ENCODE results near the gene OVOL2. TPM values are rescaled to one million over a fixed set of nuclear protein-coding genes. Genes with fewer than 3 reads are reported as not detected.

The OVOL2 gene
- total RNA-seq, 2 experiments from 2014 or later: not detected

- Mint-ChIP-seq H3K4me3 (no peak overlapping the region), H3K36me3 (no peaks in the 10 kb centered on the region), H3K27me3 (no peaks in the 10 kb centered on the region), H3K9me3 (no peaks in the 10 kb centered on the region), H3K27ac (no peak overlapping the region), H3K4me1 (ENCODE audit: low read depth) (no peaks in the 10 kb centered on the region)
- ChIA-PET POLR2A (no interaction called here), CTCF (no interaction called here)
- intact Hi-C loops (cut with micrococcal nuclease): no loop called here
- no peak for DNase-seq
These were observed 50.0 kb downstream of the OVOL2 start for GRCh38 chr20:18007534-18008292.

DNA sequence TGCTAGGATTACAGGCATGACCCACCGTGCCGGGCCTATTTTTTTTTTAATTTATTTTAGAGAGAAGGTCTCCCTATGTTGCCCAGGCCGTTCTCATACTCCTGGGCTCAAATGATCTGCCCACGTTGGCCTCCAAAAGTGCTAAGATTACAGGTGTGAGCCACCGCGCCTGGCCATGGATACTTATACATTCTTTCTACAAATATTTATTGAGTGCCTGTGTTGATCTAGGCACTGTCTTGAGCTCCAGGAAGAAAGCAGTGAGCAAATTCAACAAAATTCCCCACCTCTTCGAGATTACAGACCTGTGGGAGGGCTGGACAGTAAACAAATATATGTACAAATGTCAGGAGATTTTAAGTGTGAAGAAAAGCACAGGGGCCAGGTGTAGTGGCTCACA lies 51.0 kb downstream of the OVOL2 start:
- Mint-ChIP-seq H3K9me3 (no peaks in the 10 kb centered on the region), H3K27me3 (no peaks in the 10 kb centered on the region), H3K27ac (no peak overlapping the region), H3K36me3 (no peaks in the 10 kb centered on the region), H3K4me3 (no peak overlapping the region), H3K4me1 (ENCODE audit: low read depth) (no peaks in the 10 kb centered on the region)
- intact Hi-C loops (cut with micrococcal nuclease): no loop called here
- ChIA-PET CTCF (no interaction called here), POLR2A (no interaction called here)
- DNase-seq: no peak

- Mint-ChIP-seq H3K27ac (no peak overlapping the region), H3K4me1 (ENCODE audit: low read depth) (no peaks in the 10 kb centered on the region), H3K36me3 (no peaks in the 10 kb centered on the region), H3K27me3 (no peaks in the 10 kb centered on the region), H3K9me3 (no peaks in the 10 kb centered on the region), H3K4me3 (no peak overlapping the region)
- intact Hi-C loops (cut with micrococcal nuclease): no loop called here
- POLR2A ChIA-PET: no interaction called here
- no peak for DNase-seq
- CTCF ChIA-PET: no interaction called here
These were observed 51.7 kb downstream of the OVOL2 start for GRCh38 chr20:18005990-18006364.

GRCh38 chr20:18005170-18005989 lies 52.3 kb downstream of the OVOL2 start:
- CTCF ChIA-PET: no interaction called here
- Mint-ChIP-seq H3K9me3 (no peaks in the 10 kb centered on the region), H3K27ac (no peak overlapping the region), H3K4me1 (ENCODE audit: low read depth) (no peaks in the 10 kb centered on the region), H3K36me3 (no peaks in the 10 kb centered on the region), H3K4me3 (no peak overlapping the region), H3K27me3 (no peaks in the 10 kb centered on the region)
- POLR2A ChIA-PET: no interaction called here
- DNase-seq: no peak
- intact Hi-C loops (cut with micrococcal nuclease): no loop called here

GRCh38 chr20:18004384-18005031 lies 53.2 kb downstream of the OVOL2 start:
- CTCF ChIA-PET: no interaction called here
- Mint-ChIP-seq H3K9me3 (no peaks in the 10 kb centered on the region), H3K27me3 (no peaks in the 10 kb centered on the region), H3K27ac (no peak overlapping the region), H3K36me3 (no peaks in the 10 kb centered on the region), H3K4me1 (ENCODE audit: low read depth) (no peaks in the 10 kb centered on the region), H3K4me3 (no peak overlapping the region)
- no peak for DNase-seq
- intact Hi-C loops (cut with micrococcal nuclease): no loop called here
- POLR2A ChIA-PET: no interaction called here

- ChIA-PET CTCF (no interaction called here), POLR2A (no interaction called here)
- Mint-ChIP-seq H3K9me3 (no peaks in the 10 kb centered on the region), H3K4me1 (ENCODE audit: low read depth) (no peaks in the 10 kb centered on the region), H3K4me3 (no peak overlapping the region), H3K27ac (no peak overlapping the region), H3K36me3 (no peaks in the 10 kb centered on the region), H3K27me3 (no peaks in the 10 kb centered on the region)
- no peak for DNase-seq
- intact Hi-C loops (cut with micrococcal nuclease): no loop called here
These were observed 53.8 kb downstream of the OVOL2 start for GRCh38 chr20:18003897-18004296.

- Mint-ChIP-seq H3K4me1 (ENCODE audit: low read depth) (peaks cover 1% of the 10 kb centered on the region), H3K27ac (no peak overlapping the region), H3K9me3 (no peaks in the 10 kb centered on the region), H3K27me3 (peaks cover 3% of the 10 kb centered on the region), H3K36me3 (no peaks in the 10 kb centered on the region), H3K4me3 (no peak overlapping the region)
- POLR2A ChIA-PET: interaction anchor here (0.7 kb wide), 1 partner anchor 102 kb away, joined by 3 read pairs; no protein-coding TSS in a partner anchor
- CTCF ChIA-PET: no interaction called here
- DNase-seq: no peak
- intact Hi-C loops (cut with micrococcal nuclease): no loop called here
These were observed 56.4 kb downstream of the OVOL2 start for GRCh38 chr20:18001131-18001921.

DNA sequence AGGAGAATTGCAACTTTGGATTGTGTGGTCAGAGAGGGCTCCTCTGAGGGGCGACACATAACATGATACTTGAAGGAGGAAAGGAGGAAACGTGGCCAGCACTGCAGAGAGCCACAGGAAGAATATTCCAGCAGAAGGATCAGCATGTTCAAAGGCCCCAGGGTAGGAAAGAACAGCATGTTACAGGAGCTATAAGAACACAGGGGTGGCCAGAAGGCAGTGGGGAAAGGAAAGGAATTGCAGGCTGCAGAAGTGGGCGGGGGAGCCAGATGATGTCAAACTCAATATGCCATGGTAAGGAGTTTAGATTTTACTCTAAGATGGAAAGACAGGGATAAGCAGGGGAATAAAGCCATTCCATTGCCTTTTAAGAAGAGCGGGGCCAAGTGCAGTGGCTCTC lies 58.1 kb downstream of the OVOL2 start:
- CTCF ChIA-PET: interaction anchor here (1.5 to 2.0 kb wide), 2 partner anchors 41 to 317 kb away, joined by 4 to 8 read pairs; partner anchors contain the start of gene RRBP1
- H3K27ac Mint-ChIP-seq: no peak overlapping the region
- POLR2A ChIA-PET: no interaction called here

GRCh38 chr20:17998446-17998845 lies 59.3 kb downstream of the OVOL2 start:
- DNase-seq: no peak
- Mint-ChIP-seq H3K4me3 (no peak overlapping the region), H3K9me3 (no peaks in the 10 kb centered on the region), H3K27ac (no peak overlapping the region), H3K4me1 (ENCODE audit: low read depth) (peaks cover 11% of the 10 kb centered on the region), H3K27me3 (peaks cover 3% of the 10 kb centered on the region), H3K36me3 (no peaks in the 10 kb centered on the region)
- intact Hi-C loops (cut with micrococcal nuclease): no loop called here
- ChIA-PET CTCF (interaction anchor here (2.0 kb wide), 1 partner anchor 316 kb away, joined by 8 read pairs; the partner anchor contains the start of gene RRBP1), POLR2A (no interaction called here)

More for the DNA sequence above, 58.1 kb downstream of the OVOL2 start:
- Mint-ChIP-seq H3K4me3 (no peak overlapping the region), H3K9me3 (no peaks in the 10 kb centered on the region), H3K4me1 (ENCODE audit: low read depth) (peaks cover 8% of the 10 kb centered on the region), H3K36me3 (no peaks in the 10 kb centered on the region), H3K27me3 (peaks cover 3% of the 10 kb centered on the region)
- intact Hi-C loops (cut with micrococcal nuclease): no loop called here
- no peak for DNase-seq

- Mint-ChIP-seq H3K4me1 (ENCODE audit: low read depth) (peaks cover 28% of the 10 kb centered on the region), H3K36me3 (no peaks in the 10 kb centered on the region), H3K27ac (no peak overlapping the region), H3K9me3 (no peaks in the 10 kb centered on the region), H3K27me3 (peaks cover 3% of the 10 kb centered on the region), H3K4me3 (no peak overlapping the region)
- POLR2A ChIA-PET: interaction anchor here (1.0 kb wide), 1 partner anchor 314 kb away, joined by 4 read pairs; the partner anchor contains the start of gene RRBP1
- CTCF ChIA-PET: interaction anchor here (0.6 to 6.9 kb wide), 24 partner anchors 11 to 1945 kb away, joined by 3 to 42 read pairs (median 4); partner anchors contain the start of genes DSTN, RRBP1 and ZNF133
- intact Hi-C loops (cut with micrococcal nuclease): loop anchor here (1.0 kb wide), 4 partner anchors 37 to 492 kb away; partner anchors contain the start of gene RRBP1
- peak; percentile 55 for DNase-seq
These were observed 61.5 kb downstream of the OVOL2 start for GRCh38 chr20:17995967-17996819.

DNA sequence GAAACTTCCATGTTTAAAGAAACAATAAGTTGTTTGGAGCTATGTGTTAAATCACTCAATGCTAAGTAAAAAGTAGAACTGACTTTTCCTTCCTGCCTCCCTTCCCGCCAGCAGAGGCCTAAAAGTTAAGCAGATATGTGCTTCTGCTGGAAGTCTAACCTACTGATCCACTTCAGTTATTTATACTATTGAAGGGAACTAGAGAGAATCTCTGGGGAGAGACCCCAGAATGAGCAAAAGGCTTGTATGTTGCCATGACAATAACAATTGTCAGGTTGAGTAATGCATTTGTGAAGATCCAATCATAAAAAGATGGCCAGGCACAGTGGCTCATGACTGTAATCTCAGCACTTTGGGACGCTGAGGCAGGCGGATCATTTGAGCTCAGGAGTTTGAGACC lies 64.2 kb downstream of the OVOL2 start:
- POLR2A ChIA-PET: interaction anchor here (0.6 to 2.2 kb wide), 5 partner anchors 26 to 242 kb away, joined by 3 to 13 read pairs (median 4); no protein-coding TSS in a partner anchor
- H3K27ac Mint-ChIP-seq: peak overlapping the region; percentile 81

More for the DNA sequence above, 64.2 kb downstream of the OVOL2 start:
- Mint-ChIP-seq H3K9me3 (no peaks in the 10 kb centered on the region), H3K4me1 (ENCODE audit: low read depth) (peaks cover 28% of the 10 kb centered on the region), H3K4me3 (no peak overlapping the region), H3K27me3 (peaks cover 3% of the 10 kb centered on the region), H3K36me3 (peaks cover 10% of the 10 kb centered on the region)
- intact Hi-C loops (cut with micrococcal nuclease): loop anchor here (5.0 kb wide), 1 partner anchor 381 kb away; no protein-coding TSS in a partner anchor
- CTCF ChIA-PET: interaction anchor here (1.0 to 6.9 kb wide), 6 partner anchors 23 to 488 kb away, joined by 3 to 42 read pairs (median 17); partner anchors contain the start of gene RRBP1
- DNase-seq: no peak
